Activated CD4-positive, alpha-beta T cell treated with anti-CD3 and anti-CD28 coated beads, Interleukin-2, amount 10 ng/mL, durations not matched to agents 24 days and 14 days (primary cell): ENCODE results near the gene RAB11FIP3. TPM values are rescaled to one million over a fixed set of nuclear protein-coding genes. Genes with fewer than 3 reads are reported as not detected.
A peak's percentile ranks its signal among the peaks of the same experiment; 100 is the strongest.

ENCODE experiments used
- DNase-seq: peaks from one replicate; pipeline ENCODE4 v3.0.0; 2022
- H3K27ac Mint-ChIP-seq: one replicate; pipeline ENCODE4 v1.8.0; 2022; ENCODE audit warnings: mild to moderate bottlenecking, mixed read lengths
- H3K27me3 Mint-ChIP-seq: one replicate; pipeline ENCODE4 v1.8.0; 2022; ENCODE audit warnings: mixed read lengths
- H3K36me3 Mint-ChIP-seq: one replicate; pipeline ENCODE4 v1.8.0; 2022; ENCODE audit warnings: low read depth, mild to moderate bottlenecking, mixed read lengths
- H3K4me1 Mint-ChIP-seq: one replicate; pipeline ENCODE4 v1.8.0; 2021; ENCODE audit warnings: mixed read lengths
- H3K4me3 Mint-ChIP-seq: one replicate; pipeline ENCODE4 v1.8.0; 2022; ENCODE audit warnings: mild to moderate bottlenecking, moderate library complexity, mixed read lengths
- H3K9me3 Mint-ChIP-seq: one replicate; pipeline ENCODE4 v1.8.0; 2021; ENCODE audit warnings: mixed read lengths
- intact Hi-C: fragments of 100-400 bp; cut with micrococcal nuclease; formaldehyde crosslinking; loops from one replicate; pipeline ENCODE4 v1.15.1; 2023
- total RNA-seq: library from RNA; stranded (reverse); gene quantifications from 2 replicates; pipeline ENCODE4 v1.2.3, GENCODE V29; 2022

Gene RAB11FIP3
- total RNA-seq, 1 donor from 2014 or later, result 40.2 TPM

GRCh38 chr16:568401-569258 lies 143.2 kb downstream of the RAB11FIP3 start:
- H3K4me3 Mint-ChIP-seq, result peak overlapping the region; percentile 89
- no peak for DNase-seq
- no peaks in the 10 kb centered on the region for H3K36me3 Mint-ChIP-seq
- H3K9me3 Mint-ChIP-seq, result no peaks in the 10 kb centered on the region
- peak overlapping the region; percentile 93 for H3K27ac Mint-ChIP-seq
- H3K27me3 Mint-ChIP-seq, result no peaks in the 10 kb centered on the region
- peaks cover 24% of the 10 kb centered on the region for H3K4me1 Mint-ChIP-seq
- intact Hi-C loops, result loop anchor here (1.0 to 10.0 kb wide), 3 partner anchors 21 to 96 kb away; partner anchors contain the start of gene RHOT2

- Mint-ChIP-seq H3K4me1 (peaks cover 24% of the 10 kb centered on the region), H3K4me3 (peak within 1 kb of the TSS; percentile 89), H3K9me3 (no peaks in the 10 kb centered on the region), H3K36me3 (no peaks in the 10 kb centered on the region), H3K27ac (peak within 1 kb of the TSS; percentile 93), H3K27me3 (no peaks in the 10 kb centered on the region)
- intact Hi-C loops, result loop anchor here (1.0 to 10.0 kb wide), 3 partner anchors 20 to 95 kb away; partner anchors contain the start of gene RHOT2
- DNase-seq, result peak; percentile 91
Observed at GRCh38 chr16:569445-570254, 144.2 kb downstream of the RAB11FIP3 start, which contains the start of gene PIGQ. TSS of gene PIGQ (plus strand) at chr16:569968. CDS start at chr16:574075, 4,107 bp downstream.

Other genes starting within 250 kb of the RAB11FIP3 start
- gene HBA1, start 249.0 kb upstream of the RAB11FIP3 start, total RNA-seq, result not detected in 2 replicates
- 0.69 and 1.6 TPM in 2 replicates for gene HBQ1, start 245.2 kb upstream of the RAB11FIP3 start, total RNA-seq
- 82.3 and 87.9 TPM in 2 replicates for gene LUC7L, start 196.2 kb upstream of the RAB11FIP3 start, total RNA-seq
- 17.3 and 18.6 TPM in 2 replicates for gene FAM234A, start 190.8 kb upstream of the RAB11FIP3 start, total RNA-seq
- 0.14 TPM in 1 of 2 replicates, not detected in the other for gene RGS11, start 149.7 kb upstream of the RAB11FIP3 start, total RNA-seq
- gene ARHGDIG, start 145.1 kb upstream of the RAB11FIP3 start, total RNA-seq, result not detected in 2 replicates
- gene PDIA2, start 142.5 kb upstream of the RAB11FIP3 start, total RNA-seq, result not detected in 2 replicates
- gene AXIN1, start 72.9 kb upstream of the RAB11FIP3 start, total RNA-seq, result 26.7 and 27.9 TPM in 2 replicates
- gene MRPL28, start 55.1 kb upstream of the RAB11FIP3 start, total RNA-seq, result 106 and 109 TPM in 2 replicates
- gene PGAP6, start 43.7 kb upstream of the RAB11FIP3 start, total RNA-seq, result 34.1 and 37.8 TPM in 2 replicates
- gene NME4, start 28.4 kb upstream of the RAB11FIP3 start, total RNA-seq, result 64.3 and 64.8 TPM in 2 replicates
- 17.6 and 18.5 TPM in 2 replicates for gene DECR2, start 23.8 kb upstream of the RAB11FIP3 start, total RNA-seq
- gene CAPN15, start 102.1 kb downstream of the RAB11FIP3 start, total RNA-seq, result 121 and 124 TPM in 2 replicates
- not detected in 2 replicates for gene PRR35, start 134.7 kb downstream of the RAB11FIP3 start, total RNA-seq
- 1.1 TPM in 2 replicates for gene NHLRC4, start 141.4 kb downstream of the RAB11FIP3 start, total RNA-seq
- gene PIGQ, start 144.3 kb downstream of the RAB11FIP3 start, total RNA-seq, result 43.2 and 50.3 TPM in 2 replicates
- gene RAB40C, start 164.4 kb downstream of the RAB11FIP3 start, total RNA-seq, result 12.5 and 16.5 TPM in 2 replicates
- 0.44 and 0.45 TPM in 2 replicates for gene WFIKKN1, start 205.3 kb downstream of the RAB11FIP3 start, total RNA-seq
- 146 and 153 TPM in 2 replicates for gene METTL26, start 210.7 kb downstream of the RAB11FIP3 start, total RNA-seq
- gene MCRIP2, start 216.2 kb downstream of the RAB11FIP3 start, total RNA-seq, result 71.2 and 73.0 TPM in 2 replicates
- 99.9 and 111 TPM in 2 replicates for gene WDR90, start 223.7 kb downstream of the RAB11FIP3 start, total RNA-seq
- 172 and 183 TPM in 2 replicates for gene RHOT2, start 242.5 kb downstream of the RAB11FIP3 start, total RNA-seq